GM12892 (cell line): ENCODE results near the gene ZDHHC14.
"Not testable (repeated sequence)": the region's sequence is repeated elsewhere in the genome, so short reads cannot be mapped to it uniquely, and the experiment has no call there.

ENCODE experiments used
- DNase-seq: peaks from one replicate; pipeline ENCODE4 v3.0.0; 2011; ENCODE audit not compliant: insufficient read length
- FAIRE-seq: peaks from 2 replicates; lab custom pipeline; 2011; peaks lifted over from hg19 to GRCh38; lab: Jason Lieb, UNC
- POLR2A ChIP-seq: IDR thresholded peaks from 2 replicates; pipeline ENCODE4 v1.6.1; 2011; ENCODE audit warnings: low read depth, low read length, control low read depth
- POLR2AphosphoS5 ChIP-seq: IDR thresholded peaks from 2 replicates; pipeline ENCODE4 v1.6.1; 2011; ENCODE audit warnings: low read depth, low read length, control low read depth
- TAF1 ChIP-seq: IDR thresholded peaks from 2 replicates; pipeline ENCODE4 v1.6.1; 2011; ENCODE audit warnings: low read depth, mild to moderate bottlenecking, control low read depth, low read length, borderline replicate concordance

The ZDHHC14 gene

DNA sequence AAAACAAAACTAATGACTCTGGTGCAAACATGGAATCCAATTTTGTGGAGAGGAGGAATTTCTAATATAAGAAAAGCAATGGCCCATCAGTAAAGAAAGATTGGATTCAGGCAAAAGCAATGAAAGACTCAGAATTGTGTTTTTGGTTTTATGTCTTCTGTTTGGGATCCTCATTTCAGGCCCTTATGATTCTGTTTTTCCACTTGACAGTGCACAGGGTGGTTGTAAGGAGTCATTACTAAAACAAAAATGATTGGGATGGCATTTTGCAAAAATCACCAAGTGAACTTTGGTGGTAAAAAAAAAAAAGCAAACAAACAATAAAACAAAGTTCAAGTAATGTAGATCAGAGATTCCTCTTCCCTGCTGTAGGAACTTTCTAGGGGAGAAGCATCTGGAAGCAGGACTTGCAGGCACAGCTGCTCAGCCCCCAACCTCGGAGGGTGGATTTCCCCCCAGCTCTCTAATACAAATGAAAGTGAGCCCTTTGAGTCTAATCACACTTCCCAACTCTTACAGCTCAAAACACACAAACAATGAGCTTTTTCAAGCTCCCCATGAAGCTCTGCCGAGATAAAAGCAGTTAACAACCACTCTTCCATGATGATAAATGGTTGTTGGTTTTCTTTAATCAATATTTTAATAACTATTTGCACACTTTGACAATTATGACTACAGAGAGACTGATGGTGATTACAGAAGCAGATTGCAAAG, 177.7 kb downstream of the ZDHHC14 start:
- TF ChIP-seq TAF1 (no peak), POLR2AphosphoS5 (no peak), POLR2A (no peak)
- DNase-seq: no peak
- FAIRE-seq: no peak

DNA sequence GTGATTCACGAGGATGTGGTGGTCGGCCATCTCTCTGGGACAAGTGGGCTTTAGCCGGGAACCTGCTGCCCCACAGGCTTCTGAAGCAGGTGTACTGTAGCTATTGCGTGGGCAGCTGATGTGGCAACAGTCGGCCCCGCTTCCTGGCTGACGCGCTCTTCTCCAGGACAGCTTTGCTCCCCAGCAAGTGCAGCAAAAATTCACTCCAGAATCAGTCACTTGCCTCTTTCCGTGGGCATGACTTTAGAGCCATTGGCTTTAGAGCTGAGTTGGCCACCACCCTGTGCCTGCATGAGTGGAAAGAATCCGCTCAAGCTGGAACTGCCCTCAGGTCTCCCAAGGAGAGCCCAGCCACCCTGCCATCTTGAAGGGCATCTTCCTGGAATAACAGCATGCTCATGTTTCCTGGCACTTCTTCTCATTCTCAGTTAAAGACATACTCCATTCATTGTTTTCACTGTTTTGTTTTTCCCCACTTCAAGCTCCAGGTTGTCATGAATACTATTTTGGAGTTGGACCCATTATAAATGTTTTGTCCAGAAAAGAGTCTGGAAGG, 178.3 kb downstream of the ZDHHC14 start:
- peak; percentile 89 for FAIRE-seq
- TF ChIP-seq TAF1: no peak
- no peak for TF ChIP-seq POLR2AphosphoS5
- no peak for TF ChIP-seq POLR2A
- no peak for DNase-seq

DNA sequence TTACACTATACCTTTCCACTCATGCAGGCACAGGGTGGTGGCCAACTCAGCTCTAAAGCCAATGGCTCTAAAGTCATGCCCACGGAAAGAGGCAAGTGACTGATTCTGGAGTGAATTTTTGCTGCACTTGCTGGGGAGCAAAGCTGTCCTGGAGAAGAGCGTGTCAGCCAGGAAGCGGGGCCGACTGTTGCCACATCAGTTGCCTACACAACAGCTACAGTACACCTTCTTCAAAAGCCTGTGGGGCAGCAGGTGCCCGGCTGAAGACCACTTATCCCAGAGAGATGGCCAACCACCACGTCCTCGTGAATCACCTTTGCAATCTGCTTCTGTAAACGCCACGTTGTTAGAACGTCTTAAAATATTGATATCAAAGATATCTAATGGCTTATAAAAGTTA, 179.1 kb downstream of the ZDHHC14 start:
- not testable (repeated sequence) for FAIRE-seq, DNase-seq

DNA sequence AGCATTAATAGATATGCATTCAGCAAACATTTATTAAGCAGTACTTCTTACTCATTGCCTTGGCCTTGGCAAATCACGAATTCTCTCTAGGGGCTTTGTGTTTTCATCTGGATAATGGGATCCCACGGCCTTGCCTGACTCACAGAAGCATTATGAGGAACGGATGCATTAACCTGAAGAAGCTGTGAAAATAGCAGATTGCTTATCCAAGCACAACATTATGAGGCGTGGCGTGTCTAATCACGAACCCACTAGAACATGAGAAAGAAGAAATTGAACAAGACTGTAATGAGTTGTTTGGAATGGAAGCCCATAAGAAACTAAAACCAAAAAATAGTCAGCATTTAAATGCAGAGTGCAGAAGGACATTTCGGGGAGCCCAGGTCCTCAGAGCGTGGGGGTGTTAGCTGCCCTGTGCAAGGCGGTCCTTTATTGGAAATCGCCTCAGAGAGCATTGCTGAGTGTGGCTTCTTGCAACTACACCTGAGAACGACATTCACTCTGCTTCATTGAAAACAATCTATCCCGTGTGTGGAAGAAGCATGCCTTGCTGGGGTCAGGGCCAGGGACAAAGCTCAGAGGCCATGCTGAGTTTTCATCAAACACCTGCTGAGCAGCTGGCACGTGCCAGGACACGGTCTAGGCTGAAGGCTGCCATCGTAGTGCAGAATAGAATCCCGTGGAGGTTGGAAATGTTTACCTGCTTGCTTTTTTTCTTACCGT, 179.9 kb downstream of the ZDHHC14 start:
- FAIRE-seq: no peak
- no peak for DNase-seq
- TF ChIP-seq POLR2AphosphoS5: no peak
- no peak for TF ChIP-seq TAF1
- no peak for TF ChIP-seq POLR2A

DNA sequence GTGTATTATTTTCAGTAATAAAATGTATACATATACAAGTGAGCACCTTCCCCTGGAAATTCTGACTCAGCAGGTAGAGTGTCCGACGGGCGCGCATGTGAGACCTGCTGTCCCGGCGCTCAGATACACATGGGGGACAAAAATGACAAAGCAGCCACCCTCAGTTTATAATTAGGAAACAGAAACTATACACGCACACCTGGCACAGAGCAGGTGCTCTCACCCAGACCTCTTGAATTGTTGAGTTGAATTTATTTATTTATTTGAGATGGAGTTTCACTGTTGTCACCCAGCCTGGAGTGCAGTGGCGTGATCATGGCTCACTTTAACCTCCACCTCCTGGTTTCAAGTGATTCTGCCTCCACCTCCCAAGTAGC, 180.4 kb downstream of the ZDHHC14 start:
- no peak for TF ChIP-seq POLR2AphosphoS5
- no peak for TF ChIP-seq POLR2A
- no peak for TF ChIP-seq TAF1
- DNase-seq (no peak), FAIRE-seq (peak; percentile 24)

DNA sequence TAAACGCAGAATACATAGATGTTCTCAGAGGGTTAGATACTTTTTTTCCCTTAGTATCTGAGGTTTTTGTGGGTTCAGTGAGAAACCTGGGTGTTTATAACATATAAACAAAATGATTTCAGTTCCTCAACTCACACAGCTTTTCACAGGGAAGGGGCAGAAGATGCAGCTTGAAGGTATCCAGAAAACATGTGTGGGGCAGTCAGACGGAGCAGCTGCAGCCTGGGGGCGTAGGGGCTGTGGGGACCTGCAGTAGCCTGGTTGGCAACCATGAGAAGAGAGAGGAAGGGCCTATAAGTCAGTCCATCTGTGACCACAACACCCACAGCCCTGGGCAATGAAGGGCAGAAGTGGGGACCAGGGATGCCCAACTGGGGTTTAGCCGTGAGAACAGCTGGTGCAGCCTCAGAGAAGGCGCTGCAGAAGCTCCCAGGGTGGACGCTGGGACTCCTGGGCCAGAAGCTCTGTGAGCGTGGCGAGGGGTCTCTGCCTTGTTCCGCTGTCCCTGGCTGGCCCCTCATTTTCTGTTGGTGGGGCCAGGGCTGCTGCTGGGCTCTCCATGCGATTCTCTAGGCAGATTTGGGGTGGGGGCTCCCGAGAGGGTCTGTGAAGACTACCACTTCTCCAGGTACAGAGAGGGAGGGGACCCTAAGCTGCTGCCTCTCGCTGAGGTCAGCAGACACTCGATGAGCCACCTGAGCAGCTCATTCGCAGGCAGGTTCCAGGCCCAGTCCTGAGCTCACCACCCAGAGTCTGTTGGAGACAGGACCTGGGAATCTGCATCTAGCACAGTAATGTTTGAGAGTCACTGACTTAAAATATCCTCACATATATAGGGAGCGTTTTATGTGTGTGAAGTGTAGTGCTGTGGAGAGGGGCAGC, 181.2 kb downstream of the ZDHHC14 start:
- DNase-seq (no peak), FAIRE-seq (peak; percentile 78)
- TF ChIP-seq POLR2AphosphoS5 (no peak), POLR2A (no peak), TAF1 (no peak)

DNA sequence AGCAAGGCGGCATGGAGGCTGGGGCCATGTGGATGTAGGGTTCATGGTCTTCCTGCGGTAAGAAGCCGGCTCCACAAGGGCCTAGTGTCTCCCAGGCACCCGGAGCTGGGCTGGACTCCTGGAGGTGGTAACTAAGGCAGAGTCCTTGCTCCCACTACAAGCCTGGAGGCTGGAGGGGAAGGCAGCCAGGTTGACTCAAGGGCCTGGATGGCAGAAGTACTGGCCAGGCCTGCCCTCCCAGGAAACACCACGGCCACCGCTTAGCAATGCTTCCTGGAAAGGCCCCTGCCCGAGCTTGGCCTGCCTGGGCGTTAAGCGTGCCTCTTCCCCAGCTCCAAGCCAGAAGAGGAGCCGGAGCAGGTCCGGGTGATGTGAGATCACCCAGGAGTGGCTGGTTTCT, 182.0 kb downstream of the ZDHHC14 start:
- TF ChIP-seq POLR2AphosphoS5: no peak
- TF ChIP-seq TAF1: no peak
- no peak for TF ChIP-seq POLR2A
- FAIRE-seq (peak; percentile 53), DNase-seq (no peak)

DNA sequence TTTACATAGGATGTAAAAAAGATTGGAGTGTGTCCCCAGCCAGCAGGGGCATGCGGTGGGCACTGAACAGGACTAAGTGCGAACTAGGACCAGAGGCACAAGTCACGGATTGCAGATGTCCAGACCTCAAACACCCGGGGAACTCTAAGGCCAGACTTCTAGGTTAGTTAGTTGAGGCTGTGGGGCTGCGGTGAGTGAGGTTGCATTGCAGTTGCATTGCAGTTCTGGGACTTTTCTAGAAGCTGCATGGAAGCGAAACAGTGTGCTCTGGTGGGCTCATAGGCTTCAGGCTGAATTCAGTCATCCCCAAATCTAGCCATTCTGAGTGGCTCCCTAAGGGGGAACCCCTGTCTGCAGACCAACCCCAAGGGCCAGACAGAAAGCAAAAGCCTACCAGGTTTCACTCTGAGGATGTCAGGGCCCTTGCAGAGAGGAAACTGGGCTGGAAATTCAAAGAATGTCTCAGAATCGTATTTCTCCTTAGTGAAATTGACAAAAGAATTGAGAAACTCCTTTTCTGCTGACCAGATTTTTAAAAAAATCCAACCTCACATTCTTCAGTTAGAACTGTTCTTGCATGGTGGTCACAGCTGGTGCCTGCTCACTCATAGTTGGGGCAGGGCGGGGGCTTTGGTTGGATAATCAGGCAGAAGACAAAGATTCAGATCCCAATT, 182.8 kb downstream of the ZDHHC14 start:
- FAIRE-seq: peak; percentile 81
- TF ChIP-seq POLR2A (no peak), POLR2AphosphoS5 (no peak)
- DNase-seq: peak; percentile 55

DNA sequence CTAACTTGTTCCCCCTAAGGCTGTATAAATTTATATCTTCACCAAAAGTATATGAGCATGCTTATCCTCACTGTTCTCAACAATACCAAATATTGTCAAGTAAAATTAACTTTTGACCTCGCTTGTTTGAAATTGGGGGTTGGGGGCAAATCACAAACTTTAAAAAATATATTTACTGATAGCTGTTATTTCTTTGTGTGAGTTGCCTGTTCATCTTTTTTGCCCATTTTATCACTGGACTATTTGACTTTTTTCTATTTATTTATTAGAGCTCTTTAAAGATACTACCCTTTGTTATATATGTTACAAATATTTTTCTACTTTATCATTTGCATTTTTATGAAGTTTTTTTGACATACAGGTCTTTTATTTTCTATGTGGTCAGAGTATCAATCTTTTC, 187.7 kb downstream of the ZDHHC14 start:
- no peak for TF ChIP-seq POLR2A
- TF ChIP-seq TAF1: no peak
- TF ChIP-seq POLR2AphosphoS5: no peak
- no peak for DNase-seq
- no peak for FAIRE-seq

DNA sequence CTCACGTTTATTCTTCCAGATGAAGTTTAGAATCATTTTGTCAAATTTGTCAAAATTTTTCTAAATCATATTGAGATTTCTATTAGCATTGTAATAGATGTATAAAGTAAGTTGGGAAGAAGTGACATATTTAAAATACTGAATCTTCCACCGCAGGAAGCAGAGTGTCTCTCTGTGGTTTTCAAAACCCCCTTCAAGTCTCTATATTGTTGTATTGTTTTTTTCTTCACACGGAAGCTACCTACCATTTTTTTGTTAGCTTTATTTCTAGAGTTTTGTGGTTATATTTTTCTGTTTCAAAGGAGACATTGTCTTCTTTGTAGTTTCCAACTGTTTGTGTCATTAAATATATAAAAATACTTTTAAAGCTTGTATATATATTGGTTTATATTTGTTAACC, 188.6 kb downstream of the ZDHHC14 start:
- FAIRE-seq (peak; percentile 50), DNase-seq (no peak)
- no peak for TF ChIP-seq TAF1
- TF ChIP-seq POLR2A: no peak
- no peak for TF ChIP-seq POLR2AphosphoS5

DNA sequence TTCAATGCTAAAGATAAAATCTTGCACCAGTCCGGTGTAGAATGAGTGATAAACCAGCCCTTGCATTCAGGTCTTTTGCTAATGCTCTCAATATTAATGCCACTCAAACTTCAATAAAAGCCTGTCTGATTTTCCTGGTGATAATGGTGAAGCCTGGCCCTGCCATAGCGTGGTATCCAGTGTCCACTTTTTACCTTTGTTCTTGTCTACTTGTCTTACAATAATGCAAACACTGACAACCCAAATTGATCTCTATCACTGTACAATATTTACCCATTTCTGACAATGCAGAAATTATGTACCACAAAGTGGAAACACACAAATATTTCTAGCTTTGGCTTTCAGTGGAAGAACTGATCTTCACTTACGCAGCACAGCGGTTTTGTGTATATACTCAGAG, 189.1 kb downstream of the ZDHHC14 start:
- no peak for DNase-seq
- TF ChIP-seq POLR2A (no peak), POLR2AphosphoS5 (no peak), TAF1 (no peak)
- no peak for FAIRE-seq
